Stomach (tissue), 9 donors: Measurements from ENCODE around the gene RAI2. TPM values are rescaled to one million over a fixed set of nuclear protein-coding genes. Genes with fewer than 3 reads are reported as not detected.
A peak's percentile ranks its signal among the peaks of the same experiment; 100 is the strongest.

Experiments used
- DNase-seq, 2 donors: peaks; one replicate each; pipeline versions ENCODE4 v3.0.0 to v3.0.0-alpha.2; 2013 to 2019
- H3K27ac ChIP-seq, 5 donors: fragments of 200-600 bp in 4 of 5; sonication (generic) in 4 of 5; one replicate each; pipeline ENCODE4 v1.5.1; 2013 to 2019; ENCODE audit warnings: mild to moderate bottlenecking in 1 of 5, moderate library complexity in 1 of 5
- H3K27me3 ChIP-seq, 3 donors: fragments of 200-600 bp; sonication (generic); one replicate each; pipeline ENCODE4 v1.5.1; 2017 to 2019; ENCODE audit warnings: mixed run types in 1 of 3
- H3K36me3 ChIP-seq, 4 donors: fragments of 200-600 bp; sonication (generic); 1 replicate in 3 of 4; 2 replicates in 1 of 4; pipeline ENCODE4 v1.5.1; 2016 to 2019
- H3K4me1 ChIP-seq, 4 donors: fragments of 200-600 bp; sonication (generic); one replicate each; pipeline ENCODE4 v1.5.1; 2016 to 2019
- H3K4me3 ChIP-seq, 4 donors: fragments of 200-600 bp; sonication (generic) in 3 of 4; one replicate each; pipeline ENCODE4 v1.5.1; 2016 to 2019; ENCODE audit warnings: mild to moderate bottlenecking in 1 of 4
- H3K9me3 ChIP-seq, 4 donors: fragments of 200-600 bp; sonication (generic); one replicate each; pipeline ENCODE4 v1.5.1; 2016 to 2019
- EP300 ChIP-seq: sonication (generic); formaldehyde crosslinking; IDR thresholded peaks from one replicate; pipeline ENCODE4 v1.6.1; 2017; ENCODE audit warnings: antibody characterized with exemption
- POLR2A ChIP-seq, 4 donors: fragments of 450-650 bp; IDR thresholded peaks; one replicate each; pipeline ENCODE4 v1.6.1; 2016; ENCODE audit warnings: antibody characterized with exemption in 4 of 4, control low read depth in 2 of 4, mild to moderate bottlenecking in 1 of 4, moderate library complexity in 1 of 4
- POLR2AphosphoS5 ChIP-seq, 3 donors: sonication (generic); formaldehyde crosslinking; IDR thresholded peaks; one replicate each; pipeline ENCODE4 v1.6.1; 2016; ENCODE audit warnings: antibody characterized with exemption in 3 of 3
- WGBS, 5 donors: extraction: QIAGEN DNeasy Blood & Tissue Kit in 3 of 5; methylation state at CpG; one replicate each; pipeline versions ENCODE4 v1.1.5 to v1.1.7; 2013 to 2018; 5-methylcytosine and 5-hydroxymethylcytosine counted together
- intact Hi-C: fragments of 100-400 bp; cut with DNase I; formaldehyde crosslinking; loops from one replicate; pipeline ENCODE4 v1.15.1; 2023; ENCODE audit warnings: low total_unique reads
- polyA plus RNA-seq, 3 donors: library from polyadenylated mRNA; stranded (reverse); fragments of 200-250 nt; gene quantifications; one replicate each; pipeline ENCODE4 v1.2.3, GENCODE V29; 2013
- total RNA-seq, 5 donors: library from RNA; depleted of rRNA; stranded (reverse); fragments of >200 nt; gene quantifications; one replicate each; pipeline versions ENCODE4 v1.1.0 to v1.2.3, GENCODE V29; 2014 to 2016
- TF ChIP-seq, protein P1 (sequence below), 7 experiments: fragments of 450-650 bp in 4 of 7; fragments of 200-600 bp in 3 of 7; sonication (generic) in 3 of 7; IDR thresholded peaks; one replicate each; pipeline ENCODE4 v1.5.1; 2016 to 2019; ENCODE audit warnings: antibody characterized with exemption in 7 of 7, control low read depth in 2 of 7, mild to moderate bottlenecking in 1 of 7
- donor health status: healthy with polysubstance abuse.
- donor health status: Bipolar disorder and iron deficiency.
- donor health status: healthy.

RAI2 gene
- total and polyA plus RNA-seq, 8 donors = 2.2 to 34.5 (median 10.8) TPM

DNA sequence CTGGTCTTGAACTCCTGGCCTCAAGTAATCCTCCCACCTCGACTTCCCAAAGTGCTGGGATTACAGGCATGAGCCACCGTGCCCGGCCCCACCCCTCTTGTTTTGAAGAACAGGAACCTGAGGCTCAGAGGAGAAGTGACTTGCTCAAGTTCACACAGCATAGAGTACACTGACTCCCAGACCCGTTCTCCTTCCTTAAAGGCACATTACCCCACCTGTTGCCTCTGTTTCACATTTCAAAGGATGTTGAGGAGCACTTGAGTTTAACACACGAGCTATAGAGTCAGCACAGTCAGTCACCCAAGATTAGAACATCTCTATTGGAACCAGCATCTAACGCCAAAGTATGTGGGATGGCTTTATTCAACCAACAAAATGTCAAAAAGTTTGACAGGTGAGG is 51.1 kb downstream of the RAI2 start:
- H3K4me1 ChIP-seq = peaks cover 0 to 11% (median 0%) of the 10 kb centered on the region in 4 donors
- H3K36me3 ChIP-seq = no peaks in the 10 kb centered on the region
- intact Hi-C loops = no loop called here
- H3K27me3 ChIP-seq = no peaks in the 10 kb centered on the region
- no peak overlapping the region for H3K4me3 ChIP-seq
- no peak for DNase-seq
- no peak overlapping the region for H3K27ac ChIP-seq
- 61 to 84% (median 67%) methylated on average over 6 of the region's 6 CpGs for WGBS, 5 donors
- TF ChIP-seq EP300 (no peak), POLR2A (IDR thresholded peaks at IDR 0.05) (no peak), POLR2AphosphoS5 (IDR thresholded peaks at IDR 0.05) (no peak)
- TF ChIP-seq, protein P1, sequence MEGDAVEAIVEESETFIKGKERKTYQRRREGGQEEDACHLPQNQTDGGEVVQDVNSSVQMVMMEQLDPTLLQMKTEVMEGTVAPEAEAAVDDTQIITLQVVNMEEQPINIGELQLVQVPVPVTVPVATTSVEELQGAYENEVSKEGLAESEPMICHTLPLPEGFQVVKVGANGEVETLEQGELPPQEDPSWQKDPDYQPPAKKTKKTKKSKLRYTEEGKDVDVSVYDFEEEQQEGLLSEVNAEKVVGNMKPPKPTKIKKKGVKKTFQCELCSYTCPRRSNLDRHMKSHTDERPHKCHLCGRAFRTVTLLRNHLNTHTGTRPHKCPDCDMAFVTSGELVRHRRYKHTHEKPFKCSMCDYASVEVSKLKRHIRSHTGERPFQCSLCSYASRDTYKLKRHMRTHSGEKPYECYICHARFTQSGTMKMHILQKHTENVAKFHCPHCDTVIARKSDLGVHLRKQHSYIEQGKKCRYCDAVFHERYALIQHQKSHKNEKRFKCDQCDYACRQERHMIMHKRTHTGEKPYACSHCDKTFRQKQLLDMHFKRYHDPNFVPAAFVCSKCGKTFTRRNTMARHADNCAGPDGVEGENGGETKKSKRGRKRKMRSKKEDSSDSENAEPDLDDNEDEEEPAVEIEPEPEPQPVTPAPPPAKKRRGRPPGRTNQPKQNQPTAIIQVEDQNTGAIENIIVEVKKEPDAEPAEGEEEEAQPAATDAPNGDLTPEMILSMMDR (IDR thresholded peaks at IDR 0.05) = no peak
- no peaks in the 10 kb centered on the region for H3K9me3 ChIP-seq

DNA sequence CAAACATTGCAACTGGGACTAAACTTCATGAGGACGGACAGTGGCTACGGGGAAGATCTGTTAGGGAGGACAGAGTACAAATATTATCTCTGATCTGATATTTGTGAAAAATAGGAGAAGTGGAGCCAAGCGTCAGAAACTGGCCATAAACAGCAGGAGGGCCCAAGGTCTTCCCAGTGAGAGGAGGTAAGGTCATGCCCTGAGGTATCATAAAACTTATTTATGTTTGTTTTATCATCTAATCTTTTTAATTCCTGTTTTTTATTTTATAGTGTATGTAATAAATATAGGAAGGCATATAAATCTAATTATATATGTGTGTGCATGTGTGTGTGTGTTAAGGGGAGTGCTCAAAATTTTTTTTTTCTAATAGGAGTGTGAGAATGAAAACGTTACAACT is 51.8 kb downstream of the RAI2 start:
- Histone ChIP-seq H3K4me1 (peaks cover 0 to 11% (median 0%) of the 10 kb centered on the region in 4 donors), H3K36me3 (no peaks in the 10 kb centered on the region), H3K27me3 (no peaks in the 10 kb centered on the region), H3K27ac (no peak overlapping the region), H3K4me3 (no peak overlapping the region), H3K9me3 (no peaks in the 10 kb centered on the region)
- WGBS, 5 donors = 64 to 87% (median 77%) methylated on average over 4 of the region's 4 CpGs
- DNase-seq = no peak
- no peak for TF ChIP-seq POLR2AphosphoS5 (IDR thresholded peaks at IDR 0.05)
- no peak for TF ChIP-seq EP300
- TF ChIP-seq, protein P1 (IDR thresholded peaks at IDR 0.05) = no peak
- TF ChIP-seq POLR2A (IDR thresholded peaks at IDR 0.05) = no peak
- intact Hi-C loops = no loop called here

GRCh38 chrX:17805120-17805519 is 56.0 kb downstream of the RAI2 start:
- no peak overlapping the region for H3K4me3 ChIP-seq
- 50 to 69% (median 63%) methylated on average over 4 to 6 of the region's 6 CpGs for WGBS, 5 donors
- no peak overlapping the region for H3K27ac ChIP-seq
- DNase-seq = no peak
- H3K36me3 ChIP-seq = peaks cover 0 to 16% (median 14%) of the 10 kb centered on the region in 4 donors
- intact Hi-C loops = no loop called here
- no peaks in the 10 kb centered on the region for H3K4me1 ChIP-seq
- no peaks in the 10 kb centered on the region for H3K27me3 ChIP-seq
- TF ChIP-seq POLR2AphosphoS5 (IDR thresholded peaks at IDR 0.05) = no peak
- no peak for TF ChIP-seq EP300
- no peaks in the 10 kb centered on the region for H3K9me3 ChIP-seq

GRCh38 chrX:17803449-17803848 is 57.6 kb downstream of the RAI2 start:
- Histone ChIP-seq H3K9me3 (no peaks in the 10 kb centered on the region), H3K36me3 (peaks cover 0 to 16% (median 14%) of the 10 kb centered on the region in 4 donors), H3K27ac (no peak overlapping the region), H3K4me3 (no peak overlapping the region), H3K27me3 (no peaks in the 10 kb centered on the region), H3K4me1 (no peaks in the 10 kb centered on the region)
- WGBS, 5 donors = 73 to 100% (median 81%) methylated on average over 2 to 4 of the region's 4 CpGs
- intact Hi-C loops = no loop called here
- TF ChIP-seq POLR2AphosphoS5 (IDR thresholded peaks at IDR 0.05) (no peak), POLR2A (IDR thresholded peaks at IDR 0.05) (no peak), EP300 (no peak)
- DNase-seq = no peak

DNA sequence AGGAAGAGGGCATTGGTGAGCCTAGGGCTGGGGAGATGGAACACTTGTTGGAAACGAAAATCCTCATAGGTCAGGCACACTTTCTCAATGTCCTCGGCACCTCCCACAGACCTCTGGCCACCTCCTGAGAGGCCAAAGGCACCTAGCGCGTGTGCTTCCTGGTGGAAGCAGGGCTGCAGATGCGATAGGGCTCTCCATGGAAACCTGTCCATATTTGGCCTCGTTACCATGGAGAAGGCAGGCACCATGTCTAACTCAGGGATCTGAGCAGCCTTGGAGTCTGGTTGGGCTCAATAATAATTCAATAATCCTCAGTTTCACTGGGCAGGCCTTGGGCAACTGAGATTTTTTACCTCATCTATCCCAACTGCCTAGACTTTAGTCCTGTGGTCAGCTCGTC is 58.3 kb downstream of the RAI2 start:
- WGBS, 5 donors = 72 to 95% (median 91%) methylated on average over 6 to 7 of the region's 7 CpGs

More for the DNA sequence above, 58.3 kb downstream of the RAI2 start:
- no peaks in the 10 kb centered on the region for H3K9me3 ChIP-seq
- no peaks in the 10 kb centered on the region for H3K27me3 ChIP-seq
- no peak overlapping the region for H3K4me3 ChIP-seq
- no peak for TF ChIP-seq EP300
- no peak for TF ChIP-seq POLR2A (IDR thresholded peaks at IDR 0.05)
- no peak for TF ChIP-seq POLR2AphosphoS5 (IDR thresholded peaks at IDR 0.05)
- TF ChIP-seq, protein P1 (IDR thresholded peaks at IDR 0.05) = no peak
- no peak overlapping the region for H3K27ac ChIP-seq
- intact Hi-C loops = no loop called here
- peaks cover 0 to 16% (median 14%) of the 10 kb centered on the region in 4 donors for H3K36me3 ChIP-seq
- no peaks in the 10 kb centered on the region for H3K4me1 ChIP-seq
- DNase-seq = peak in 1 of 2 donors; percentile 29
